CD4-positive, alpha-beta T cell (primary cell): Measurements from ENCODE around the gene EGFR. TPM values are rescaled to one million over a fixed set of nuclear protein-coding genes. Genes with fewer than 3 reads are reported as not detected.

Experiments used
- ATAC-seq: fragments of 200-7000 bp; cut with Tn5 transposase; one replicate; pipeline ENCODE4 v1.10.0; 2022; ENCODE audit warnings: mild to moderate bottlenecking; ENCODE audit not compliant: poor library complexity
- CTCF ChIA-PET: fragments of 350-600 bp; sonication (Branson Sonifier 250); formaldehyde crosslinking; loops from one replicate; lab custom pipeline; 2021; ENCODE audit warnings: antibody characterized with exemption, inconsistent platforms; lab: Charles Lee
- POLR2A ChIA-PET: fragments of 350-600 bp; sonication (Branson Sonifier 250); formaldehyde crosslinking; loops from one replicate; lab custom pipeline; 2021; ENCODE audit warnings: antibody characterized with exemption, inconsistent platforms; lab: Charles Lee
- DNase-seq, 14 experiments: peaks; one replicate each; pipeline ENCODE4 v3.0.0-alpha.2; 2013 to 2020; ENCODE audit warnings: mixed read lengths in 2 of 14
- H3K27ac ChIP-seq, 2 donors: one replicate each; pipeline versions ENCODE4 v1.5.1 to v1.7.0; 2013; ENCODE audit warnings: low read length in 2 of 2, low read depth in 1 of 2, mild to moderate bottlenecking in 1 of 2
- H3K27me3 ChIP-seq, 2 experiments: 1 replicate in 1 of 2; 2 replicates in 1 of 2; pipeline versions ENCODE4 v1.6.1 to v1.7.0; 2013; ENCODE audit warnings: low read length in 2 of 2, control low read depth in 1 of 2, mild to moderate bottlenecking in 1 of 2, moderate library complexity in 1 of 2; ENCODE audit not compliant: insufficient read depth in 2 of 2, control insufficient read depth in 1 of 2
- H3K36me3 ChIP-seq: one replicate; pipeline ENCODE4 v1.6.1; 2013; ENCODE audit warnings: low read length, control low read depth; ENCODE audit not compliant: insufficient read depth
- H3K4me1 ChIP-seq: one replicate; pipeline ENCODE4 v1.6.1; 2013; ENCODE audit warnings: low read length, control low read depth; ENCODE audit not compliant: insufficient read depth
- H3K4me3 ChIP-seq: one replicate; pipeline ENCODE4 v1.5.1; 2013; ENCODE audit warnings: mild to moderate bottlenecking, low read length, moderate library complexity
- H3K9me3 ChIP-seq, 2 experiments: 1 replicate in 1 of 2; 2 replicates in 1 of 2; pipeline versions ENCODE4 v1.6.1 to v1.7.0; 2013; ENCODE audit warnings: low read length in 2 of 2, mild to moderate bottlenecking in 2 of 2, control low read depth in 1 of 2, moderate library complexity in 1 of 2; ENCODE audit not compliant: control insufficient read depth in 1 of 2, insufficient read depth in 1 of 2
- H3K27ac Mint-ChIP-seq: one replicate; pipeline ENCODE4 v1.8.0; 2020; ENCODE audit warnings: mixed read lengths
- H3K27me3 Mint-ChIP-seq: one replicate; pipeline ENCODE4 v1.8.0; 2021; ENCODE audit warnings: mixed read lengths
- H3K36me3 Mint-ChIP-seq: one replicate; pipeline ENCODE4 v1.8.0; 2021; ENCODE audit warnings: low read depth, mixed read lengths
- H3K4me1 Mint-ChIP-seq: one replicate; pipeline ENCODE4 v1.8.0; 2021; ENCODE audit warnings: low read depth, mixed read lengths
- H3K4me3 Mint-ChIP-seq: one replicate; pipeline ENCODE4 v1.8.0; 2020; ENCODE audit warnings: mild to moderate bottlenecking, mixed read lengths
- H3K9me3 Mint-ChIP-seq: one replicate; pipeline ENCODE4 v1.8.0; 2020; ENCODE audit warnings: mixed read lengths
- CTCF ChIP-seq: fragments of 200-600 bp; IDR thresholded peaks from one replicate; pipeline ENCODE4 v1.8.0; 2022; ENCODE audit warnings: antibody characterized with exemption, mild to moderate bottlenecking
- intact Hi-C, 2 experiments: fragments of 100-400 bp; cut with DNase I in 1 of 2; cut with micrococcal nuclease in 1 of 2; formaldehyde crosslinking; loops; one replicate each; pipeline versions ENCODE4 v1.15.1 to v1.9.0; 2023 to 2025; cut with DNase I, micrococcal nuclease
- total RNA-seq, 174 experiments: library from RNA in 2 of 174; stranded (reverse) in 2 of 174; gene quantifications; one replicate each; pipeline ENCODE4 v1.2.3 and lab custom pipeline; 2021 to 2026

EGFR gene
- total RNA-seq, 2 experiments from 2014 or later = not detected

GRCh38 chr7:55050281-55050680, 31.5 kb downstream of the EGFR start:
- no peaks in the 10 kb centered on the region for H3K27me3 Mint-ChIP-seq
- DNase-seq (no peak), ATAC-seq (no peak)
- H3K36me3 ChIP-seq = no peaks in the 10 kb centered on the region
- H3K27me3 ChIP-seq = no peaks in the 10 kb centered on the region
- CTCF ChIA-PET = no interaction called here
- TF ChIP-seq CTCF = no peak
- no peak overlapping the region for H3K27ac Mint-ChIP-seq
- no peaks in the 10 kb centered on the region for H3K4me1 ChIP-seq
- POLR2A ChIA-PET = no interaction called here
- H3K4me3 Mint-ChIP-seq = no peak overlapping the region
- H3K9me3 ChIP-seq = no peaks in the 10 kb centered on the region
- H3K9me3 Mint-ChIP-seq = no peaks in the 10 kb centered on the region
- H3K27ac ChIP-seq = no peak overlapping the region
- intact Hi-C loops = no loop called here
- H3K36me3 Mint-ChIP-seq = no peaks in the 10 kb centered on the region
- no peaks in the 10 kb centered on the region for H3K4me1 Mint-ChIP-seq
- H3K4me3 ChIP-seq = no peak overlapping the region

- intact Hi-C loops = no loop called here
- Histone ChIP-seq H3K4me3 (no peak overlapping the region), H3K36me3 (no peaks in the 10 kb centered on the region), H3K27ac (no peak overlapping the region), H3K27me3 (no peaks in the 10 kb centered on the region), H3K4me1 (no peaks in the 10 kb centered on the region), H3K9me3 (no peaks in the 10 kb centered on the region)
- Mint-ChIP-seq H3K4me3 (no peak overlapping the region), H3K4me1 (no peaks in the 10 kb centered on the region), H3K27ac (no peak overlapping the region), H3K36me3 (no peaks in the 10 kb centered on the region), H3K27me3 (no peaks in the 10 kb centered on the region), H3K9me3 (no peaks in the 10 kb centered on the region)
- CTCF ChIA-PET = no interaction called here
- DNase-seq (no peak), ATAC-seq (no peak)
- TF ChIP-seq CTCF = no peak
- POLR2A ChIA-PET = no interaction called here
These were observed 33.3 kb downstream of the EGFR start for GRCh38 chr7:55052081-55052480.

GRCh38 chr7:55052741-55053427, 34.1 kb downstream of the EGFR start:
- Mint-ChIP-seq H3K27me3 (no peaks in the 10 kb centered on the region), H3K36me3 (no peaks in the 10 kb centered on the region), H3K27ac (no peak overlapping the region), H3K4me3 (no peak overlapping the region), H3K4me1 (no peaks in the 10 kb centered on the region), H3K9me3 (no peaks in the 10 kb centered on the region)
- TF ChIP-seq CTCF = no peak
- Histone ChIP-seq H3K36me3 (no peaks in the 10 kb centered on the region), H3K4me1 (no peaks in the 10 kb centered on the region), H3K27ac (no peak overlapping the region), H3K4me3 (no peak overlapping the region), H3K9me3 (no peaks in the 10 kb centered on the region), H3K27me3 (no peaks in the 10 kb centered on the region)
- intact Hi-C loops = no loop called here
- ATAC-seq (no peak), DNase-seq (no peak)
- ChIA-PET POLR2A (no interaction called here), CTCF (no interaction called here)
